Lower leg skin (tissue), 3 donors: ENCODE data around the gene SNRNP200.

Experiments used
- POLR2A ChIP-seq, 2 donors: fragments of 450-650 bp; IDR thresholded peaks; one replicate each; pipeline ENCODE4 v1.6.1; 2016 to 2017; ENCODE audit warnings: antibody characterized with exemption in 2 of 2, mild to moderate bottlenecking in 1 of 2, moderate library complexity in 1 of 2
- TF ChIP-seq, protein P1 (sequence below), 3 donors: fragments of 450-650 bp; IDR thresholded peaks; one replicate each; pipeline ENCODE4 v1.5.1; 2016; ENCODE audit warnings: antibody characterized with exemption in 3 of 3, mild to moderate bottlenecking in 3 of 3, moderate library complexity in 2 of 3

DNA sequence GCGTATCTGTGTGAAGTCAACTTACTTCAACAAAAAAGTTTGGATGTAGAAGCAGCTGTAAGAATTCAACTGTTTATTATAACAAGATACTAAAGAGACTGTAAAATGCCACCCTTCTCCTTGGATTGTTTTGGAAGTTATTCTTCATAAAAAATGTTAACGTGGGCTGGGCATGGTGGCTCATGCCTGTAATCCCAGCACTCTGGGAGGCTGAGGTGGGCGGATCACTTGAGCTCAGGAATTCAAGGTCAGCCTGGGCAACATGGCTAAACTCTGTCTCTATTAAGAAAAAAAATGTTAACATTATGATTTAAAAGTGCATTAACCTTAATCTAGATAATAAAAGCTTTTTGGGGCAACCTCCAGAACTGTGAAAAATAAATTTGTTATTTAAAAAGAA is 31.6 kb downstream of the SNRNP200 start:
- TF ChIP-seq, protein P1, sequence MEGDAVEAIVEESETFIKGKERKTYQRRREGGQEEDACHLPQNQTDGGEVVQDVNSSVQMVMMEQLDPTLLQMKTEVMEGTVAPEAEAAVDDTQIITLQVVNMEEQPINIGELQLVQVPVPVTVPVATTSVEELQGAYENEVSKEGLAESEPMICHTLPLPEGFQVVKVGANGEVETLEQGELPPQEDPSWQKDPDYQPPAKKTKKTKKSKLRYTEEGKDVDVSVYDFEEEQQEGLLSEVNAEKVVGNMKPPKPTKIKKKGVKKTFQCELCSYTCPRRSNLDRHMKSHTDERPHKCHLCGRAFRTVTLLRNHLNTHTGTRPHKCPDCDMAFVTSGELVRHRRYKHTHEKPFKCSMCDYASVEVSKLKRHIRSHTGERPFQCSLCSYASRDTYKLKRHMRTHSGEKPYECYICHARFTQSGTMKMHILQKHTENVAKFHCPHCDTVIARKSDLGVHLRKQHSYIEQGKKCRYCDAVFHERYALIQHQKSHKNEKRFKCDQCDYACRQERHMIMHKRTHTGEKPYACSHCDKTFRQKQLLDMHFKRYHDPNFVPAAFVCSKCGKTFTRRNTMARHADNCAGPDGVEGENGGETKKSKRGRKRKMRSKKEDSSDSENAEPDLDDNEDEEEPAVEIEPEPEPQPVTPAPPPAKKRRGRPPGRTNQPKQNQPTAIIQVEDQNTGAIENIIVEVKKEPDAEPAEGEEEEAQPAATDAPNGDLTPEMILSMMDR (IDR thresholded peaks at IDR 0.05), result no peak
- TF ChIP-seq POLR2A (IDR thresholded peaks at IDR 0.05), result no peak
